ENCODE data around the gene AFF4.

DNA sequence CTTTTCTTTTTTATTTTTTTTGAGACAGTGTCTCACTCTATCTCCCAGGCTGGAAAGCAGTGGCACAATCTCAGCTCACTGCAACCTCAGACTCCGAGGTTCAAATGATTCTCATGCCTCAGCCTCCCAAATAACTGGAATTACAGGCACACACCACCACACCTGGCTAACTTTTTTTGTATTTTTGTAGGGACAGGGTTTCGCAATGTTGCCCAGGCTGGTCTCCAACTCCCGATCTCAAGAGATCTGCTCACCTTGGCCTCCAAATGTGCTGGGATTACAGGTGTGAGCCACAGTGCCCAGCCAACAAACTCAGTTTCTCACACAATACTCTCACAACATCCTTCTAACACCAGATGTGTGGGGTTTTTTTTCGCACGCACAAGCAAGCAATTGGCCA lies 22.1 kb downstream of the AFF4 start:
- TF ChIP-seq, protein P1, sequence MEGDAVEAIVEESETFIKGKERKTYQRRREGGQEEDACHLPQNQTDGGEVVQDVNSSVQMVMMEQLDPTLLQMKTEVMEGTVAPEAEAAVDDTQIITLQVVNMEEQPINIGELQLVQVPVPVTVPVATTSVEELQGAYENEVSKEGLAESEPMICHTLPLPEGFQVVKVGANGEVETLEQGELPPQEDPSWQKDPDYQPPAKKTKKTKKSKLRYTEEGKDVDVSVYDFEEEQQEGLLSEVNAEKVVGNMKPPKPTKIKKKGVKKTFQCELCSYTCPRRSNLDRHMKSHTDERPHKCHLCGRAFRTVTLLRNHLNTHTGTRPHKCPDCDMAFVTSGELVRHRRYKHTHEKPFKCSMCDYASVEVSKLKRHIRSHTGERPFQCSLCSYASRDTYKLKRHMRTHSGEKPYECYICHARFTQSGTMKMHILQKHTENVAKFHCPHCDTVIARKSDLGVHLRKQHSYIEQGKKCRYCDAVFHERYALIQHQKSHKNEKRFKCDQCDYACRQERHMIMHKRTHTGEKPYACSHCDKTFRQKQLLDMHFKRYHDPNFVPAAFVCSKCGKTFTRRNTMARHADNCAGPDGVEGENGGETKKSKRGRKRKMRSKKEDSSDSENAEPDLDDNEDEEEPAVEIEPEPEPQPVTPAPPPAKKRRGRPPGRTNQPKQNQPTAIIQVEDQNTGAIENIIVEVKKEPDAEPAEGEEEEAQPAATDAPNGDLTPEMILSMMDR (IDR thresholded peaks at IDR 0.05), result no peak
- no peak for TF ChIP-seq EZH2 (IDR thresholded peaks at IDR 0.05; ENCODE audit: borderline replicate concordance, insufficient read depth, low read depth, low read length, poor library complexity, severe bottlenecking)

All from B cell (primary cell).